NCI-H345 treated with DMSO at 0.1 percent for 48 hours (cell line): ENCODE results near the gene SBNO1.
A peak's percentile ranks its signal among the peaks of the same experiment; 100 is the strongest.
"Not testable (repeated sequence)": the region's sequence is repeated elsewhere in the genome, so short reads cannot be mapped to it uniquely, and the experiment has no call there.

Source experiments
- DNase-seq: peaks from one replicate; lab custom pipeline; 2025; ENCODE audit not compliant: unreplicated experiment; lab: John Stamatoyannopoulos, UW

The SBNO1 gene

GRCh38 chr12:123250471-123251383 lies 113.9 kb downstream of the SBNO1 start:
- DNase-seq, result no peak

GRCh38 chr12:123248996-123249741 lies 115.5 kb downstream of the SBNO1 start:
- not testable (repeated sequence) for DNase-seq

- not testable (repeated sequence) for DNase-seq
Observed at GRCh38 chr12:123248129-123248528, 116.5 kb downstream of the SBNO1 start.

GRCh38 chr12:123245678-123246077 lies 119.0 kb downstream of the SBNO1 start:
- no peak for DNase-seq

GRCh38 chr12:123243671-123244262 lies 120.9 kb downstream of the SBNO1 start:
- DNase-seq, result no peak

GRCh38 chr12:123242116-123242904 lies 122.3 kb downstream of the SBNO1 start:
- DNase-seq, result peak; percentile 55
